Endodermal cell (in vitro differentiated cells): ENCODE results near the gene CACNG1. TPM values are rescaled to one million over a fixed set of nuclear protein-coding genes. Genes with fewer than 3 reads are reported as not detected.

ENCODE experiments used
- DNase-seq: peaks from one replicate; pipeline ENCODE4 v3.0.0-alpha.2; 2017
- H3K27ac ChIP-seq: 2 replicates; pipeline ENCODE4 v1.5.1; 2013; ENCODE audit warnings: mild to moderate bottlenecking, low read depth, low read length, moderate library complexity
- H3K27me3 ChIP-seq: 2 replicates; pipeline ENCODE4 v1.6.1; 2013; ENCODE audit warnings: mild to moderate bottlenecking, low read length, moderate library complexity; ENCODE audit not compliant: insufficient read depth, control insufficient read depth, poor library complexity, severe bottlenecking
- H3K36me3 ChIP-seq: 2 replicates; pipeline ENCODE4 v1.7.0; 2013; ENCODE audit warnings: mild to moderate bottlenecking, low read length, moderate library complexity; ENCODE audit not compliant: control insufficient read depth, insufficient read depth
- H3K4me1 ChIP-seq: one replicate; pipeline ENCODE4 v1.7.0; 2013; ENCODE audit warnings: low read length; ENCODE audit not compliant: control insufficient read depth, insufficient read depth
- H3K4me3 ChIP-seq: 2 replicates; pipeline ENCODE4 v1.5.1; 2013; ENCODE audit warnings: mild to moderate bottlenecking, low read length, moderate library complexity
- H3K9ac ChIP-seq: 2 replicates; pipeline ENCODE4 v1.6.1; 2013; ENCODE audit warnings: mild to moderate bottlenecking, low read length, moderate library complexity; ENCODE audit not compliant: poor library complexity, severe bottlenecking; ENCODE audit errors: extremely low read depth
- H3K9me3 ChIP-seq: 2 replicates; pipeline ENCODE4 v1.6.1; 2013; ENCODE audit warnings: mild to moderate bottlenecking, low read length, moderate library complexity; ENCODE audit not compliant: control insufficient read depth
- H3K27ac Mint-ChIP-seq: 2 replicates; pipeline ENCODE4 v1.8.0; 2020; ENCODE audit warnings: mixed read lengths
- H3K27me3 Mint-ChIP-seq: 2 replicates; pipeline ENCODE4 v1.8.0; 2021; ENCODE audit warnings: mild to moderate bottlenecking, mixed read lengths; ENCODE audit not compliant: insufficient read depth
- H3K36me3 Mint-ChIP-seq: 2 replicates; pipeline ENCODE4 v1.8.0; 2020; ENCODE audit warnings: low read depth, mixed read lengths
- H3K4me1 Mint-ChIP-seq: 2 replicates; pipeline ENCODE4 v1.8.0; 2020; ENCODE audit warnings: mixed read lengths
- H3K4me3 Mint-ChIP-seq: 2 replicates; pipeline ENCODE4 v1.8.0; 2020; ENCODE audit warnings: mild to moderate bottlenecking, moderate library complexity, mixed read lengths
- H3K9me3 Mint-ChIP-seq: 2 replicates; pipeline ENCODE4 v1.8.0; 2020; ENCODE audit warnings: mild to moderate bottlenecking, mixed read lengths
- CTCF ChIP-seq: fragments of 200-600 bp; sonication (generic); conservative IDR thresholded peaks from 2 replicates; pipeline ENCODE4 v1.5.0; 2021; ENCODE audit warnings: antibody characterized with exemption, mild to moderate bottlenecking
- WGBS, 2 experiments: methylation state at CpG; one replicate each; pipeline versions ENCODE4 v1.1.5 to v1.1.7; 2013; ENCODE audit warnings: missing lambda C conversion rate in 2 of 2, mixed read lengths in 1 of 2; ENCODE audit not compliant: insufficient coverage in 1 of 2, insufficient read length in 1 of 2; 5-methylcytosine and 5-hydroxymethylcytosine counted together
- total RNA-seq, 2 donors: library from RNA; stranded (reverse); fragmentation: NEBNext Ultra II Directional in 1 of 2; extraction: Animal tissue kit (Norgen Biotek cat#: 25700) in 1 of 2; gene quantifications; 2 replicates in 1 of 2; 3 replicates in 1 of 2; pipeline ENCODE4 v1.2.1, GENCODE V29; 2021

CACNG1 gene
- total RNA-seq, 2 donors from 2014 or later, result not detected

DNA sequence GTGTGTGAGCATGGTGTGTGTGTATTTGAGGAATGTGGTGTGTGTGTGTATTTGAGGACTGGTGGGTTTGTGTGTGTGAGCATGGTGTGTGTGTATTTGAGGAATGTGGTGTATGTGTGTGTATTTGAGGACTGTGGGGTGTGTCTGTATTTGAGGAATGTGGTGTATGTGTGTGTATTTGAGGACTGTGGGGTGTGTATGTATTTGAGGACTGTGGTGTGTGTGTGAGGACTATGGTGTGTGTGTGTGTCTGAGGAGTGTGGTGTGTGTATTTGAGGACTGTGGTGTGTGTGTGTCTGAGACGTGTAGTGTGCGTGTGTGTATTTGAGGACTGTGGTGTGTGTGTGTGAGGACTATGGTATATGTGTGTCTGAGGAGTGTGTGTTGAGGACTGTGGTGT is 18.0 kb upstream of the CACNG1 start:
- no peak overlapping the region for H3K4me3 ChIP-seq
- H3K27me3 Mint-ChIP-seq, result no peaks in the 10 kb centered on the region
- H3K9me3 Mint-ChIP-seq, result no peaks in the 10 kb centered on the region
- no peaks in the 10 kb centered on the region for H3K9me3 ChIP-seq
- no peak for TF ChIP-seq CTCF
- DNase-seq, result no peak
- no peaks in the 10 kb centered on the region for H3K4me1 ChIP-seq
- H3K27me3 ChIP-seq, result no peaks in the 10 kb centered on the region
- H3K27ac Mint-ChIP-seq, result no peak overlapping the region
- no peak overlapping the region for H3K9ac ChIP-seq
- no peaks in the 10 kb centered on the region for H3K36me3 Mint-ChIP-seq
- WGBS, 2 experiments, result 93% methylated on average over 2 of the region's 2 CpGs; no CpG with 5 or more reads in 1 of the 2 experiments
- no peaks in the 10 kb centered on the region for H3K4me1 Mint-ChIP-seq
- no peak overlapping the region for H3K4me3 Mint-ChIP-seq
- no peak overlapping the region for H3K27ac ChIP-seq
- no peaks in the 10 kb centered on the region for H3K36me3 ChIP-seq

GRCh38 chr17:67027031-67027628 is 17.2 kb upstream of the CACNG1 start:
- H3K4me1 Mint-ChIP-seq, result no peaks in the 10 kb centered on the region
- no peak overlapping the region for H3K27ac Mint-ChIP-seq
- H3K27me3 Mint-ChIP-seq, result no peaks in the 10 kb centered on the region
- Histone ChIP-seq H3K9ac (no peak overlapping the region), H3K27ac (no peak overlapping the region), H3K4me1 (no peaks in the 10 kb centered on the region), H3K27me3 (no peaks in the 10 kb centered on the region), H3K9me3 (no peaks in the 10 kb centered on the region), H3K4me3 (no peak overlapping the region), H3K36me3 (no peaks in the 10 kb centered on the region)
- no peak for DNase-seq
- 94 to 97% methylated on average over 6 to 12 of the region's 12 CpGs for WGBS, 2 experiments
- H3K4me3 Mint-ChIP-seq, result no peak overlapping the region
- no peaks in the 10 kb centered on the region for H3K9me3 Mint-ChIP-seq
- no peaks in the 10 kb centered on the region for H3K36me3 Mint-ChIP-seq
- TF ChIP-seq CTCF, result no peak

GRCh38 chr17:67030641-67031040 is 13.7 kb upstream of the CACNG1 start:
- Histone ChIP-seq H3K9me3 (no peaks in the 10 kb centered on the region), H3K27me3 (no peaks in the 10 kb centered on the region), H3K4me3 (no peak overlapping the region), H3K27ac (no peak overlapping the region), H3K4me1 (no peaks in the 10 kb centered on the region), H3K36me3 (no peaks in the 10 kb centered on the region), H3K9ac (no peak overlapping the region)
- TF ChIP-seq CTCF, result no peak
- no peaks in the 10 kb centered on the region for H3K27me3 Mint-ChIP-seq
- H3K36me3 Mint-ChIP-seq, result no peaks in the 10 kb centered on the region
- no peaks in the 10 kb centered on the region for H3K4me1 Mint-ChIP-seq
- DNase-seq, result no peak
- H3K9me3 Mint-ChIP-seq, result peaks cover 3% of the 10 kb centered on the region
- whole genome bisulfite sequencing, 2 experiments, result 94 to 95% methylated on average over 20 to 21 of the region's 21 CpGs
- no peak overlapping the region for H3K4me3 Mint-ChIP-seq
- no peak overlapping the region for H3K27ac Mint-ChIP-seq
